ENCODE data around the gene FAM107B.

FAM107B gene

DNA sequence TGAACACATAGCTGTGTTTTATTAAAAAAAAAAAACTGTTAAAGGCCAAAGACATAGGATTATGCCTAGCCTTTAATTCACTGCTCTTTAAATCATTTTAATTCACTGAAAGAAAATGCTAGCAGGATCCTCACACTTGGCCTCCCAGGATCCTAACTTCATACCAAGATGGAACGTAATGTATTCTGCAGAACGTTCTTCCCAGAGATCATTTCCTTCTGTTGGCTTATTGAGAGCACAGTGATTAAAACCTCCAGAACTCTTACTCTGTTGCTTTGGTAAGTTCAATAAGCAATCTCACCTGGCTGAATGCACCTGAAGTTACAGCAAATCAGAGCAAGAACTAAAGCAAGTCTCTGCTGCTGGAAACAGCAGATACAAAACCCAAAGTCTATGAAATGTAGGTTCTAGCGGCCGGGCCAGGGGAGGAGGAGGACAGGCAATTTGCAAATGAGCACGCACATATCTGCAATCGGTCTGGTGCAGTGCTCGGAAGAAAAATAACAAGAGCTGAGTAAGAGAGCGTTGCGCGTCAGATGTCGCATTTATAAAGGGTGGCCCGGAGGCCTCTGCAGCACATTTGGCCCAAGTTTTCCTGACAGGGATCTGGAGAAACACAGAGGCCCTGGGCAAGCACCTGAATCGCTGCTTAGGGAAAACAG is 193.9 kb downstream of the FAM107B start:
- TF ChIP-seq GATA2 (IDR thresholded peaks at IDR 0.05; ENCODE audit: low read depth, low read length) (no peak), GATA3 (IDR thresholded peaks at IDR 0.05; ENCODE audit: low read depth, low read length) (no peak)

DNA sequence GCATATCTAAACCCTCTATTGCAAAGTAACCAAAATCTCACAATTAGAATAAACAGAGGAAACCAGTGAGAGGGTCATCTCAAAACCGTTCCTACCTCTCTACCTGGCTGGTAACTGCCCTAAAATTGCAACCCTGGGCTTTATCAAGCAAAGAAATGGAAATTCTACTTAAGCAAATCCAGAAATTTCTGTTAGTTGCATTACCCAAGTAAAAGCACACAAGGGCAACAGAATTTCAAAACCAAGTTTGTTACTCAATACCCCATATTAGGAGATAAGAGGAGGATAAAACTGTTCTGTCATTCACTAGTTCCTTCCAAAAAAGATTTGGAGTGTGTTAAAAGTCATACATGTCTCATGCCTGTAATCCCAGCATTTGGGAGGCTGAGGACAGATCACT is 195.3 kb downstream of the FAM107B start:
- TF ChIP-seq GATA3 (IDR thresholded peaks at IDR 0.05; ENCODE audit: low read depth, low read length) (no peak), GATA2 (IDR thresholded peaks at IDR 0.05; ENCODE audit: low read depth, low read length) (no peak)

DNA sequence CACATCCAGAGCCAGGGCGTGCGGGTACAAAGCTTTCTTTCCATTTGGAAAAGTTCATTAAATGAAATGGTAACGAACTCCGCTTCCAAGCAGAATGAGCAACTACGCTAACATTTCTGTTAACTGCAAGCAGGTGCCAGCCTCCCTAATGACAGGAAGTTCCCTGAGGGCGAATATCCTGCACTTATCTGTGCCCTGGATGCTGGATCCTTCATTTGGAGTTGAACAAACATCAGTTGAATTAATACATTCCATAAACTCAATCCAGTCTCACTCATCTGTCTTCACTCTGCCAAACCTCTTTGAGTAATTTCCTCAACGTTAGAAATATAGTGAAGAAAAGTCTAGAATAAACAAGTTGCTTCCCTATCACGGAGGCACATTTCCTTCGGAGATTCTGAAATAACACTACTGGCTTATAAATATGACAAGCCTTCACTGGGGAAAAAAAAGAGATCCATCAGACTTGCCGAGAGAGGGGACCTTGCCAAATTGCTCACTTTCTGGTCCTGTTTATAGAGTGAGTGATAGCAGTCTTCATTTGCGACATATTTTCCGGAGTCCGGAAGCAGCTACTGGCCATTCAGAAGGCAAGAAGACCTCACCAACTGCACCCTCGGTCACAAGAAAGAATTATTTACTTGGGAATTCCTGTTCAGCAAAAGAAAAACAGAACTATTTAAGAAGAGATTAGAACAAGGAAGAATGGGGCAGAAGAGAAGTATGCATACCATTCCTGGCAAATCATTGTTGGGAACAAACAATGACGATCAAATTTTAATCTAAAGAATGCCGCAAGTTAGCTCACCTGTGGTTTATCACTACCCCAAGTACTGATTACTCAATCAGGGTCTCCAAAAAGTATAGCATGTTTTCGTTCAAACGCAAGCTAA is 196.4 kb downstream of the FAM107B start:
- TF ChIP-seq GATA2 (IDR thresholded peaks at IDR 0.05; ENCODE audit: low read depth, low read length) (no peak), GATA3 (IDR thresholded peaks at IDR 0.05; ENCODE audit: low read depth, low read length) (no peak)

- no peak for TF ChIP-seq GATA3 (IDR thresholded peaks at IDR 0.05; ENCODE audit: low read depth, low read length)
- TF ChIP-seq GATA2 (IDR thresholded peaks at IDR 0.05; ENCODE audit: low read depth, low read length): no peak
Measured at GRCh38 chr10:14574885-14575284, 199.8 kb downstream of the FAM107B start.

GRCh38 chr10:14574291-14574690 is 200.4 kb downstream of the FAM107B start:
- no peak for TF ChIP-seq GATA3 (IDR thresholded peaks at IDR 0.05; ENCODE audit: low read depth, low read length)
- TF ChIP-seq GATA2 (IDR thresholded peaks at IDR 0.05; ENCODE audit: low read depth, low read length): no peak

- TF ChIP-seq GATA2 (IDR thresholded peaks at IDR 0.05; ENCODE audit: low read depth, low read length) (no peak), GATA3 (IDR thresholded peaks at IDR 0.05; ENCODE audit: low read depth, low read length) (no peak)
Measured at GRCh38 chr10:14573666-14574261, 200.9 kb downstream of the FAM107B start.

DNA sequence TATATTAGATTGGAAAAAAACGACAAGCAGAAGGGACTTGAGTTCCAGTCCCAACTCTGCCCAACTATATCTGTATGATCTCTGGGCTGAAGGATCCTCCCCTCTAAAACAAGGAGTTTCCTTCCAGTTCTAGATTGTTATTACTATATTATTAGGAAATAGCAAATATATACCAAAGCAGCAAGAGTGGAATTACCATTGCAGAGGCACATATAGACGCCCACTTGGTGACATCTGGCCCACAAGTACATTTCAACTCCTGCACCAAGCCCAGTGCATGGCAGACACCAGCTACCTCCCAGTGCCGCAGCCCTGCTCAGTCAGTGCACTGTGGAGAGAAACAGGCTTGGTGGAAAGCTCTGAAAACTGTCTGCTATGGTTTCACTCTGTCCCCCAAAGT is 201.9 kb downstream of the FAM107B start:
- TF ChIP-seq GATA2 (IDR thresholded peaks at IDR 0.05; ENCODE audit: low read depth, low read length) (no peak), GATA3 (IDR thresholded peaks at IDR 0.05; ENCODE audit: low read depth, low read length) (no peak)

GRCh38 chr10:14571866-14572507 is 202.7 kb downstream of the FAM107B start:
- TF ChIP-seq GATA3 (IDR thresholded peaks at IDR 0.05; ENCODE audit: low read depth, low read length) (no peak), GATA2 (IDR thresholded peaks at IDR 0.05; ENCODE audit: low read depth, low read length) (no peak)

- no peak for TF ChIP-seq GATA2 (IDR thresholded peaks at IDR 0.05; ENCODE audit: low read depth, low read length)
- TF ChIP-seq GATA3 (IDR thresholded peaks at IDR 0.05; ENCODE audit: low read depth, low read length): no peak
Measured at GRCh38 chr10:14570800-14571199, 203.9 kb downstream of the FAM107B start.

DNA sequence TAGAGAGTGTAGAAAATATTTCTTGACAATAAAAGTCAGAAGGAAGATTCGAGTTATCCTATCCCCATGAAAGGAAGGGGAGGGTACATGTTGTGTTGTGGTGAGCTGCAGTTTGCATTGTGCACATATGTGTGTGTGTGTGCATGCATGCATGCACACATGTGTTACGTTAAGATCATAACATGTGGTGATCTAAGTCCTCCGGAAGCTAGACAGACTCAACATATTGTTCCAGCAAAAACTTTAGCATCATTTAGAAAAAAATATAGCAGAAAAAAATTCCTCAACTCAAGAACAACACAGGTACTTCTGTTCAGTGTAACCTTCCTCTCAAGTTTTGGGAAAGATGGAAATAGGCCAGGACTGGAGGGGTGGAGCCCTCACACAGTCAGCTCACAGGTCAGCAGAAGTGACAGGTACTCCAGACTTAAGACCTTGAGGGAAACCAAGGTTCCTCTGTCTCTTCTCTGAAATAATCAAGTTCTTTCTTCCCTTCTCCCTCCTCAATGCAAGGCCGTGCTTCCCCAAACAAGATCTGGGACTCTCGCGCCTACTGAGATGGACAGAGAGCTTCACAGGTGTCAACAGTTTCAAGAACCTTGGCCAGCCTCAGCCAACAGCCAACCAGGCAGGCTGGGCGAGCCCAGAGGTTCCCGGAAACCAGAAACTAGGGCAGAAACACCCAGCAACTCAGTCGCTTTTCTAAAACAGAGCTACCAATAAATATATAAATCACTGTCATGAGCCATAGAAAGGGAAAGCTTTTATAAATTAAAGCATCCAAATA is 205.2 kb downstream of the FAM107B start:
- TF ChIP-seq GATA2 (IDR thresholded peaks at IDR 0.05; ENCODE audit: low read depth, low read length) (no peak), GATA3 (IDR thresholded peaks at IDR 0.05; ENCODE audit: low read depth, low read length) (no peak)

- TF ChIP-seq GATA3 (IDR thresholded peaks at IDR 0.05; ENCODE audit: low read depth, low read length): no peak
- TF ChIP-seq GATA2 (IDR thresholded peaks at IDR 0.05; ENCODE audit: low read depth, low read length): no peak
Measured at GRCh38 chr10:14567421-14567820, 207.3 kb downstream of the FAM107B start.

DNA sequence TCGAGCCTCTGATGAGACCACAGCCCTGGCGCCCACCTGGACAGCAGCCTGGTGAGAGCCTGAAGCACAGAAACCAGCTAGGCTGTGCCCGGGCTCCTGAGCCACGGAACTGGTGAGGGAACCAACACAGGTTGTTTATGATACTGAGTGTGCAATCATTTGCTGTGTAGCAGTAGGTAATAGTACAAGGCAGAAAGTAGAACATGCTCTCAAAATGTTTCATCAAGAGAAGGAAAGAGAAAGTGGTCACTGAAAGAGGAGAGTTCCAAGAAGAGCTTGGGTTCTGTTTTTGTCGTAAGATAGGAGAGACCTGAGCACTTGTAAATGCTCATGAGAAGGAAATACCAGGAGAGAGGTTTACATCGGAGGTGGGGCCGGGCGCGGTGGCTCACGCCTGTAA is 208.2 kb downstream of the FAM107B start:
- TF ChIP-seq GATA3 (IDR thresholded peaks at IDR 0.05; ENCODE audit: low read depth, low read length) (no peak), GATA2 (IDR thresholded peaks at IDR 0.05; ENCODE audit: low read depth, low read length) (no peak)

- TF ChIP-seq GATA2 (IDR thresholded peaks at IDR 0.05; ENCODE audit: low read depth, low read length) (no peak), GATA3 (IDR thresholded peaks at IDR 0.05; ENCODE audit: low read depth, low read length) (no peak)
Measured at GRCh38 chr10:14565199-14565598, 209.5 kb downstream of the FAM107B start.
